ENCODE results near the gene NAT10. TPM values are rescaled to one million over a fixed set of nuclear protein-coding genes. Genes with fewer than 3 reads are reported as not detected.
A peak's percentile ranks its signal among the peaks of the same experiment; 100 is the strongest.

The NAT10 gene
- total RNA-seq, 1 donor from 2014 or later = 15.7 TPM

GRCh38 chr11:34104680-34105078, 750 bp upstream of the NAT10 start:
- H3K27ac ChIP-seq (ENCODE audit: low read depth, low read length) = peak overlapping the region; percentile 99
- no peaks in the 10 kb centered on the region for H3K9me3 ChIP-seq (ENCODE audit: control insufficient read depth in 3 of 3, low read length in 3 of 3)
- H3K36me3 ChIP-seq (ENCODE audit: control insufficient read depth in 3 of 3, insufficient read depth in 3 of 3, low read length in 3 of 3) = peaks cover 20 to 26% (median 25%) of the 10 kb centered on the region in 3 donors
- peak overlapping the region; percentile 87 to 98 (median 97) for H3K4me3 ChIP-seq (ENCODE audit: low read length in 3 of 3)
- peaks cover 11 to 21% (median 17%) of the 10 kb centered on the region in 3 donors for H3K4me1 ChIP-seq (ENCODE audit: control insufficient read depth in 3 of 3, insufficient read depth in 3 of 3, low read length in 3 of 3)
- H3K9ac ChIP-seq (ENCODE audit: low read depth in 1 of 3, low read length in 3 of 3) = peak overlapping the region; percentile 94 to 99 (median 99)
- no peaks in the 10 kb centered on the region for H3K27me3 ChIP-seq (ENCODE audit: control insufficient read depth in 3 of 3, insufficient read depth in 3 of 3, low read length in 3 of 3)

- Histone ChIP-seq H3K4me1 (ENCODE audit: control insufficient read depth in 3 of 3, insufficient read depth in 3 of 3, low read length in 3 of 3) (peaks cover 11 to 21% (median 17%) of the 10 kb centered on the region in 3 donors), H3K27ac (ENCODE audit: low read depth, low read length) (peak overlapping the region; percentile 99), H3K27me3 (ENCODE audit: control insufficient read depth in 3 of 3, insufficient read depth in 3 of 3, low read length in 3 of 3) (no peaks in the 10 kb centered on the region), H3K36me3 (ENCODE audit: control insufficient read depth in 3 of 3, insufficient read depth in 3 of 3, low read length in 3 of 3) (peaks cover 21 to 23% (median 22%) of the 10 kb centered on the region in 3 donors), H3K9ac (ENCODE audit: low read depth in 1 of 3, low read length in 3 of 3) (peak overlapping the region; percentile 94 to 99 (median 99)), H3K4me3 (ENCODE audit: low read length in 3 of 3) (peak overlapping the region; percentile 87 to 98 (median 97)), H3K9me3 (ENCODE audit: control insufficient read depth in 3 of 3, low read length in 3 of 3) (no peaks in the 10 kb centered on the region)
These were observed 602 bp downstream of the NAT10 start for GRCh38 chr11:34105957-34106504.

- H3K4me1 ChIP-seq (ENCODE audit: control insufficient read depth in 3 of 3, insufficient read depth in 3 of 3, low read length in 3 of 3) = peaks cover 0 to 14% (median 7%) of the 10 kb centered on the region in 3 donors
- H3K27me3 ChIP-seq (ENCODE audit: control insufficient read depth in 3 of 3, insufficient read depth in 3 of 3, low read length in 3 of 3) = no peaks in the 10 kb centered on the region
- no peak overlapping the region for H3K9ac ChIP-seq (ENCODE audit: low read depth in 1 of 3, low read length in 3 of 3)
- peaks cover 45 to 67% (median 65%) of the 10 kb centered on the region in 3 donors for H3K36me3 ChIP-seq (ENCODE audit: control insufficient read depth in 3 of 3, insufficient read depth in 3 of 3, low read length in 3 of 3)
- no peak overlapping the region for H3K4me3 ChIP-seq (ENCODE audit: low read length in 3 of 3)
- no peaks in the 10 kb centered on the region for H3K9me3 ChIP-seq (ENCODE audit: control insufficient read depth in 3 of 3, low read length in 3 of 3)
- no peak overlapping the region for H3K27ac ChIP-seq (ENCODE audit: low read depth, low read length)
These were observed 6.4 kb downstream of the NAT10 start for GRCh38 chr11:34111722-34112270.

DNA sequence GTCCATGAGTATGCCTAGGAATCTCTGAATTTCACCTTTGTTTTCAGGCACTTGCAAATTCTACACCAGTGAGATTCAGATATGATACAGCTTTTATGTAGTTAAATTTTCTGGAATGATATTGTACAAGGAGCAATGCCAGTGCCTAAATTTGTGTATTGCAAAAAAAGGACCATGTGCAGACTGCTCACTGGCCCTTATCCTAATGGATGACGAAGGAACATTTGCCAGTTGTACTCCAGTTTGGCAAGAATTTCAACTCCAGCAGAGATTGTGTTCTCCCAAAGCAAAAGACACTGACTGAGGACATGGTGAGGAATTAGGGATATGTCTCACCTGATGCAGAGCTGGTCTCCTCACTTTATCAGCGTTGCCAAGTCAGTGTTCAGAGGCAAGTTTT, 8.6 kb downstream of the NAT10 start:
- Histone ChIP-seq H3K4me3 (ENCODE audit: low read length in 3 of 3) (no peak overlapping the region), H3K9me3 (ENCODE audit: control insufficient read depth in 3 of 3, low read length in 3 of 3) (no peaks in the 10 kb centered on the region), H3K27me3 (ENCODE audit: control insufficient read depth in 3 of 3, insufficient read depth in 3 of 3, low read length in 3 of 3) (no peaks in the 10 kb centered on the region), H3K27ac (ENCODE audit: low read depth, low read length) (no peak overlapping the region), H3K4me1 (ENCODE audit: control insufficient read depth in 3 of 3, insufficient read depth in 3 of 3, low read length in 3 of 3) (peaks cover 0 to 10% (median 3%) of the 10 kb centered on the region in 3 donors), H3K9ac (ENCODE audit: low read depth in 1 of 3, low read length in 3 of 3) (no peak overlapping the region), H3K36me3 (ENCODE audit: control insufficient read depth in 3 of 3, insufficient read depth in 3 of 3, low read length in 3 of 3) (peaks cover 47 to 79% (median 76%) of the 10 kb centered on the region in 3 donors)

DNA sequence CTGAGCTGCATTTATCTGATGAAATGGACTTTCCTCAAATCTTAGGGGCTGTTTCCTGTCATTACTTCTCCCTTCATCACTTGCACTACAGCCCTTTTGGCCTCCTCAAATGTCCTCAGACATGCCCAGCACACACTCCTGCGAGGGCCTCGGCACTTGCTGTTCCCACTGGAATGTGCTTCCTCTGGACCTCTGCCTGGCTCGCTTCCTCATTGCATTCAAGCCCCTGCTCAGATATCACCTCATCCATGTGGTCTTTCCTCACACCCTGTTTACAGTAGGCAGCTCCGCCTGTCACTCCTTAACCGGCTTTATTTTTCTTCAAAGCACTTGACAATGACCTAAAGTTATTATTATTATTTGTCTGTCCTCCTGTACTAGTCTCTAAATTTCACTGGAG, 9.0 kb downstream of the NAT10 start:
- peaks cover 0 to 10% (median 3%) of the 10 kb centered on the region in 3 donors for H3K4me1 ChIP-seq (ENCODE audit: control insufficient read depth in 3 of 3, insufficient read depth in 3 of 3, low read length in 3 of 3)
- H3K4me3 ChIP-seq (ENCODE audit: low read length in 3 of 3) = no peak overlapping the region
- no peak overlapping the region for H3K27ac ChIP-seq (ENCODE audit: low read depth, low read length)
- H3K27me3 ChIP-seq (ENCODE audit: control insufficient read depth in 3 of 3, insufficient read depth in 3 of 3, low read length in 3 of 3) = no peaks in the 10 kb centered on the region
- H3K36me3 ChIP-seq (ENCODE audit: control insufficient read depth in 3 of 3, insufficient read depth in 3 of 3, low read length in 3 of 3) = peaks cover 45 to 79% (median 76%) of the 10 kb centered on the region in 3 donors
- no peaks in the 10 kb centered on the region for H3K9me3 ChIP-seq (ENCODE audit: control insufficient read depth in 3 of 3, low read length in 3 of 3)
- no peak overlapping the region for H3K9ac ChIP-seq (ENCODE audit: low read depth in 1 of 3, low read length in 3 of 3)

DNA sequence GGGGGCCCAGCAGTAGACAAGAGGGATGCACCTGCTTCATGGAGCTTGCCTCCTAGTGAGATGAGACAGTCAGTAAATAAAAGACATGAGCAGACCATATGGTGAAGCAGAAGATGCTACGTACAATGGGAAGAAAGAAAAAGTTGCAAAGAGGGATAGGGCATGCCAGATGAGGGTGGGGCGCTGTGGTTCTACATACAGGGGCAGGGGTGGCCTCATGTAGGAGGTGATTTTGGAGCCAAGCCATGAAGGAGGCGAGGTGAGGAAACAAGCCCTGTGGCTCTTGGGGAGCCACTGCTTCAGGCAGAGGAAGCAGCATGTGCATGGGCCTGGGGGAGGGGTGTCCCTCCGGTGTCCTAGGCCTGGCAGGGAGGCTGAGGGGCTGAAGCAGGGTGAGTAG, 15.2 kb downstream of the NAT10 start:
- no peak overlapping the region for H3K9ac ChIP-seq (ENCODE audit: low read depth in 1 of 3, low read length in 3 of 3)
- no peaks in the 10 kb centered on the region for H3K4me1 ChIP-seq (ENCODE audit: control insufficient read depth in 3 of 3, insufficient read depth in 3 of 3, low read length in 3 of 3)
- no peaks in the 10 kb centered on the region for H3K27me3 ChIP-seq (ENCODE audit: control insufficient read depth in 3 of 3, insufficient read depth in 3 of 3, low read length in 3 of 3)
- H3K36me3 ChIP-seq (ENCODE audit: control insufficient read depth in 3 of 3, insufficient read depth in 3 of 3, low read length in 3 of 3) = peaks cover 47 to 83% (median 77%) of the 10 kb centered on the region in 3 donors
- no peak overlapping the region for H3K27ac ChIP-seq (ENCODE audit: low read depth, low read length)
- H3K9me3 ChIP-seq (ENCODE audit: control insufficient read depth in 3 of 3, low read length in 3 of 3) = no peaks in the 10 kb centered on the region
- H3K4me3 ChIP-seq (ENCODE audit: low read length in 3 of 3) = no peak overlapping the region

GRCh38 chr11:34124885-34125668, 19.6 kb downstream of the NAT10 start:
- H3K27me3 ChIP-seq (ENCODE audit: control insufficient read depth in 3 of 3, insufficient read depth in 3 of 3, low read length in 3 of 3) = no peaks in the 10 kb centered on the region
- H3K4me3 ChIP-seq (ENCODE audit: low read length in 3 of 3) = no peak overlapping the region
- H3K4me1 ChIP-seq (ENCODE audit: control insufficient read depth in 3 of 3, insufficient read depth in 3 of 3, low read length in 3 of 3) = no peaks in the 10 kb centered on the region
- H3K27ac ChIP-seq (ENCODE audit: low read depth, low read length) = no peak overlapping the region
- no peak overlapping the region for H3K9ac ChIP-seq (ENCODE audit: low read depth in 1 of 3, low read length in 3 of 3)
- no peaks in the 10 kb centered on the region for H3K9me3 ChIP-seq (ENCODE audit: control insufficient read depth in 3 of 3, low read length in 3 of 3)
- peaks cover 48 to 69% (median 68%) of the 10 kb centered on the region in 3 donors for H3K36me3 ChIP-seq (ENCODE audit: control insufficient read depth in 3 of 3, insufficient read depth in 3 of 3, low read length in 3 of 3)

GRCh38 chr11:34126959-34127848, 21.8 kb downstream of the NAT10 start:
- Histone ChIP-seq H3K27ac (ENCODE audit: low read depth, low read length) (no peak overlapping the region), H3K9me3 (ENCODE audit: control insufficient read depth in 3 of 3, low read length in 3 of 3) (no peaks in the 10 kb centered on the region), H3K27me3 (ENCODE audit: control insufficient read depth in 3 of 3, insufficient read depth in 3 of 3, low read length in 3 of 3) (no peaks in the 10 kb centered on the region), H3K36me3 (ENCODE audit: control insufficient read depth in 3 of 3, insufficient read depth in 3 of 3, low read length in 3 of 3) (peaks cover 53 to 70% (median 70%) of the 10 kb centered on the region in 3 donors), H3K4me3 (ENCODE audit: low read length in 3 of 3) (no peak overlapping the region), H3K9ac (ENCODE audit: low read depth in 1 of 3, low read length in 3 of 3) (no peak overlapping the region), H3K4me1 (ENCODE audit: control insufficient read depth in 3 of 3, insufficient read depth in 3 of 3, low read length in 3 of 3) (no peaks in the 10 kb centered on the region)

- H3K9ac ChIP-seq (ENCODE audit: low read depth in 1 of 3, low read length in 3 of 3) = no peak overlapping the region
- H3K9me3 ChIP-seq (ENCODE audit: control insufficient read depth in 3 of 3, low read length in 3 of 3) = no peaks in the 10 kb centered on the region
- no peaks in the 10 kb centered on the region for H3K27me3 ChIP-seq (ENCODE audit: control insufficient read depth in 3 of 3, insufficient read depth in 3 of 3, low read length in 3 of 3)
- H3K36me3 ChIP-seq (ENCODE audit: control insufficient read depth in 3 of 3, insufficient read depth in 3 of 3, low read length in 3 of 3) = peaks cover 51 to 69% (median 66%) of the 10 kb centered on the region in 3 donors
- no peak overlapping the region for H3K27ac ChIP-seq (ENCODE audit: low read depth, low read length)
- no peak overlapping the region for H3K4me3 ChIP-seq (ENCODE audit: low read length in 3 of 3)
- no peaks in the 10 kb centered on the region for H3K4me1 ChIP-seq (ENCODE audit: control insufficient read depth in 3 of 3, insufficient read depth in 3 of 3, low read length in 3 of 3)
These were observed 23.4 kb downstream of the NAT10 start for GRCh38 chr11:34128824-34129223.
